Raji (cell line): Measurements from ENCODE around the gene SSNA1.

Source experiments
- POLR2A ChIP-seq: IDR thresholded peaks from 2 replicates; pipeline ENCODE4 v1.6.1; 2011; ENCODE audit warnings: low read depth, low read length, control low read depth; ENCODE audit not compliant: insufficient read depth

The SSNA1 gene

DNA sequence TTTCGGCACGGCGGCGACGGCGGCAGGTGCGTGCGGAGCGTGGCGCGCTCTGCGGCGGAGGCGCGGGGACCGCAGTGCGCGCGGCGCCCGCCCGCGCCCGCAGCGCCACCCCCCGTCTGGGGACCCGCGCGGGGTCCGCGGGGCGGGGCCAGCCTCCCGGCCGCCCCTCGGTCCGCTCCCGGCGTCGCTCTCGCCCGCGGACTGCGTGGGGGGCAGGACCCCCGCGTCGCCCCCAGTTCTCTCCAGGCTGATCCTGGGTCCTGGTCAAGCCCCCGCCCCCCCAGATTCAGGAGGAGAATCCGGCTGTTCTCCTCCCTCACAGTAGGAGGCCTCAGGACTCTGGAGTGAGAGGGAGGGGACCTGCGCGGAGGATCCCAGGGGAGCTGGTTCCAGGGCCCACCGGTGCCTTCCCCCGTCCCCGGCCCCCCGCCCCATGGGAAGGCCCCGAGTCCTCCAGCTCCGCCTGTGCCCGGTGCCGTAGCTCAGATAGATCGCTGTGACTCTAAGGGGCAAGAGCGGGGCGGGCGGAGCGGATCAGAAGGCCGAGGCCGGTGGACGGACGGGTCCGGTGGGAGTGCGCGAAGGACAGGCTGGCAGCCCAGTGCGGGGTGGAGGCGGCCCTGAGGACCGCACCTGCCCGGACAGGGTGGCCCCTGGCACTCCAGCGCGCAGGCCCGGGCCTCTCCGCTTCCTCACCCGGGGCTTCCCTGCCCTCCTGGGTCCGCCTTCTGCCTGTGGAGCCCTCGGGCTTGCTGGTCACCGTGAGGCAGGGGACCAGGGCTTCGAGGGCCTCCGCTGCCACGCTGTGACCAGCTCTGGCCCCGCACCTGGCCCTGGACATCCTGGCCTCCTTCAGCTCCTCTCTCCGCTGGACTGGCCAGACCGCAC lies 34.0 kb downstream of the SSNA1 start, which contains the start of gene RNF208:
RNF208 (minus strand) TSS at position 51 of the 888 bp plus-strand sequence. CDS start 1,028 bp downstream, outside the sequence.
- TF ChIP-seq POLR2A = no peak

DNA sequence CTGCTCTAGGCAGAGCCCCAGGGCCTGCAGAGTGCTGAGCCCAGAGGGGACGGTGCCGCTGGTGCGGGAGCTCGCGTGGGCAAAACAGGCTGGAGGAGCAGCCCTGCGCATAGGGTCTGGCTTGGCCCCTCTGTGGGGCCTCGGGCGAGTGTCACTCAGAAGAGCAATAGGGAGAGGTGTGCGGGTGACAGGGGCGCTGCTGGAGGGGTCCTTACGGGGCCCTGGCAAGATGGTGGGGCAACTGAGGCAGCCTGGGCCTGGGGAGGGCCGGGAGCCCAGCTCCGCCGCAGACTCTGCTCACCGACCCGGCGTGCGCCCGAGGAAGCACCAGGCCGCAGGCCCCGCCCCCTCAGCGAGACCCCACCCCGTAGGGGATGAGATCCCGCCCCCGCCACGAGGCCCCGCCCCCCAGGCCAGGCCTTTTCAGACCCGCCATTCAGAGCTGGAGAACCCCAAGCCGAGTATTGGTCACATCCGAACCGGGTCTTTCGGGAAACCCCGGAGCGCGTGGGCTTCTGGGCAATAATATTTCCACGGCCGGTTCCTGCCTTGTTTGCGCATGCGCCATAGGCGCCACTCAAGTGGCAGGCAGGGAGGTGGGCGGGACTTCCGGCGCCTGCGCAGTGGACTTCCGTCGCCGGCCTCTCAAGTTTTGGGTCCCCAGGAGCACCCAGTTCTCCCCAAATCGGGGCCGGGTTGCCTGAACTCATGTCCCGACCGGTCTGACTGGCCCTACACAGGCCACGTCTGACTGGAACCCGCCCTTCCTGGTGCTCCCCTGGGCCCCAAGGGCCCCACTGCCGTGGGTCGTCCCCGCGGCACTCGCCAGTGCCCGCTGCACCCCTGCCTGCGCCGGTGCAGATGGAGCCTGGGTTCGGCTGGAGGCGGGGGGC lies 34.8 kb downstream of the SSNA1 start:
- TF ChIP-seq POLR2A = peak; percentile 81

DNA sequence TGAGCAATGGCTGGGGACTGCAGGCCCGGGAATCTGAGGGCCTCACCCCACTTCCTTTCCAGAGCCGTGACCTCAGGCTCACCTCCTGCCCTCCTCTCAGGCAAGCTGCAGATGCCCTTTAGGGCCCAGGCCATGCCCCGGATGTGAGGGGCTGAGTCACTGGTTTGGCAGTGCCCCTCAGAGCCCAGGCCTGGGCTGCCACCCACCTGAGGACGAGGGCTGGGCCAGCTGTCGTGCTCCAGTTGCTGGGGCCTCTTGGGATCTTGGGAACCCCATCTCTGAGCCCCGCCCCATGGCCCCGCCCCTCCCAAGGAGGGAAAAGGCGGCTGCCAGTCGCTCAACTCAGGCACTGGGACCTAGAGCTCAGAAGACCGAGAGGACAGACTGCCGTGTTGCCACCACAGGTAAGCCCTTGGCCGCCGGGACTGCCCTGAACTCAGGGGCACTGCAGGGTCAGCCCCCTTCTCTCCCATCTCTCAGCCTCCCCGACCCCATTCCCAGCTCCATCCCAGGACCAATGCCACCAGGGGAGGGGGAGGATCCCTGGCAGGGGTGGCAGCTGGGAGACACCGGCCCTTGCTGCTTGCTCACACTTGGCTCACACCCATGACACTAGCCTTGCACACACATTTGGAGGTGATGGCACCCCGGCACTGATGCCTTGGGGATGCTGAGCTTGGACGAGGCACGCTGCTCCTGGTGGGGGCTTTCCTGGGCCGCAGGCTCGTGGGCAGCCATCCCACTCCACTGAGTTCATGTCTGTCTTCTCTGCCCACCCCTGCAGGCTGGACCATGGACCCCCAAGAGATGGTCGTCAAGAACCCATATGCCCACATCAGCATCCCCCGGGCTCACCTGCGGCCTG lies 36.6 kb downstream of the SSNA1 start, which contains the start of gene CYSRT1:
CYSRT1 (plus strand) TSS at position 345 of the 865 bp plus-strand sequence; CDS start at position 793, 448 bp downstream.
- no peak for TF ChIP-seq POLR2A

DNA sequence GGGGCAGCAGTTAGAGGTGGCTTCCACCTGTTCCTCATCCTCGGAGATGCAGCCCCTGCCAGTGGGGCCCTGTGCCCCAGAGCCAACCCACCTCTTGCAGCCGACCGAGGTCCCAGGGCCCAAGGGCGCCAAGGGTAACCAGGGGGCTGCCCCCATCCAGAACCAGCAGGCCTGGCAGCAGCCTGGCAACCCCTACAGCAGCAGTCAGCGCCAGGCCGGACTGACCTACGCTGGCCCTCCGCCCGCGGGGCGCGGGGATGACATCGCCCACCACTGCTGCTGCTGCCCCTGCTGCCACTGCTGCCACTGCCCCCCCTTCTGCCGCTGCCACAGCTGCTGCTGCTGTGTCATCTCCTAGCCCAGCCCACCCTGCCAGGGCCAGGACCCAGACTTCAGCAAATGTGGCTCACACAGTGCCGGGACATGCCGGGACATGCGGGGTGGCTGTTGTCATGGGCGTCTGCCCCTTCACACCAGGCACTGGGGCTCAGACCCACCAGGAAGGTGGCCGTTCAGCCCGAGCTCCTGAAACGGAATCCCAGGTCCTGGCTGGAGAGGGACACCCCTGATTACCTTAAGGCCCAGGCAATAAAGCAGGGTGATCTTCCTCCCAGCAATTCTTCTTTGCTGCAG lies 37.3 kb downstream of the SSNA1 start:
- no peak for TF ChIP-seq POLR2A

DNA sequence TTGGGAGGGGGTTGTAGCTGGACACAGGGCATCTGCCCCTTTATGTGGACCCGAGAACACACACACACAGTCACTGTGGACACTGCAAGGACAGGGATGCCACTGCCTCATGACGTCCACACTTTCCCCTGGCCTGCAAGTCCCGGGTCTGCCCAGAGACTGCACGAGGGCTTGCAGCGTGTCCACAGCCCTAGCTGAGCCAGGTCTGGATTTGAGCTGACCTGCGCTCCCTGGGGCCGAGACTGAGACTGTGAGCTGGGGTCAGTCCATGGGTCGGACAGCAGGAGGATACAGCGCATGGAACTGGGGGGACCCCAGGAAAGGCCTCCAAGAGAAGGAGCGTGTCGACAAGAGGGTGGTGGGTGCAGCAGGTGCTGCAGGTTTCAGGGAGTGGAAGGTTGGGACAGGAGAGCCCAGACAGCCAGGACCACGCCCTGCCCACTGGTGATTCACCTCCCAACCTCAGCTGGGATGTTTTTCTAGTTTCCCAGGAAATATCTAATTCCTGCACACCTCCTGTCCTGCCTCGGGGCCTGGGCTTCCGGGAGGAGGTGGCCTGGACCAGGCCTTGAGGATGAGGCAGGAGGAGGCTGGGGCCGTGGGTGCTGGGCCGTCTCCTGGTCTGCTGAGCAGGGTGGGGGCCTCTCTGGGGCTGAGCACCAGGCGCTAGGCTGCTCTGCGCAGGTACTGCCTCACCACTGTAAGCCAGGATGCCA lies 38.0 kb downstream of the SSNA1 start:
- no peak for TF ChIP-seq POLR2A

DNA sequence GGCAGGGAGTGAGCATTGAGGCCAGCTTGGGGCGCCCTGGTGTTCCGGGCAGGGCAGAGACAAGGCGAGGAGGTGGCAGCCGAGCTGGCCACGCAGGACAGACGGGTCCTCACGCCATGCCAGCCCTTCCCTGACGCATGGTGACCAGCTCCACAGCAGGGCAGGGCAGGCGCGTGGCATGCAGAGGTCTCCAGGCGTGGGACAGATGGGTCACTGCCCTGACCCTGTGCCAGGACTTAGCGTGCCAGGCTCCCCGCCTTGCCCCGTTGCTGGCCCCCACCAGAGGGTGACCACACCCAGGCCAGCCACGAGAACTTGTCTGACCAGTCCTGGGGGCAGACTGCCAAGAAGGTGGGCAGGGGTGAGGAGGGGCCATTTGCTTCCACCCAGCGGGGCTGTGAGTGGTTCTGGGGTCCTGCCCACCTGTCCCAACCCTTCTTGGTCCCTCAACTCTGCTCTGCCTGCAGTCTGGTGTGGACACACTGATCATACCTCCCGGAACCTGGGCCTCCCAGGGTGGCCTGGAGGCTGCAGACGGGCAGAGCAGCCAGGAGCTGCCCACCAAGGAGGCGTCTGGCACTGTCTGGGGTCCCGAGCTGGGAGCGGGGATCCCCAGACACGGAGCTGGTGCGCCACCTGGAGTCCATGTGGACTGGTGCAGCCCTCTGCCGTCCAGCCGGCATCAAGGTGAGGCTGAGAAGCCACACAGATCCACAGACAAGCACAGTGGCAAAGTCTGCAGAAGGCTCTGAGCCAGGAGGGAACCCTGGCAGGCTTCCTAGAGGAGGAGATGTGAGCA lies 38.8 kb downstream of the SSNA1 start, which contains the start of gene RNF224:
RNF224 (plus strand) TSS at position 449 of the 799 bp plus-strand sequence. CDS start 834 bp downstream, outside the sequence.
- TF ChIP-seq POLR2A = peak; percentile 41

DNA sequence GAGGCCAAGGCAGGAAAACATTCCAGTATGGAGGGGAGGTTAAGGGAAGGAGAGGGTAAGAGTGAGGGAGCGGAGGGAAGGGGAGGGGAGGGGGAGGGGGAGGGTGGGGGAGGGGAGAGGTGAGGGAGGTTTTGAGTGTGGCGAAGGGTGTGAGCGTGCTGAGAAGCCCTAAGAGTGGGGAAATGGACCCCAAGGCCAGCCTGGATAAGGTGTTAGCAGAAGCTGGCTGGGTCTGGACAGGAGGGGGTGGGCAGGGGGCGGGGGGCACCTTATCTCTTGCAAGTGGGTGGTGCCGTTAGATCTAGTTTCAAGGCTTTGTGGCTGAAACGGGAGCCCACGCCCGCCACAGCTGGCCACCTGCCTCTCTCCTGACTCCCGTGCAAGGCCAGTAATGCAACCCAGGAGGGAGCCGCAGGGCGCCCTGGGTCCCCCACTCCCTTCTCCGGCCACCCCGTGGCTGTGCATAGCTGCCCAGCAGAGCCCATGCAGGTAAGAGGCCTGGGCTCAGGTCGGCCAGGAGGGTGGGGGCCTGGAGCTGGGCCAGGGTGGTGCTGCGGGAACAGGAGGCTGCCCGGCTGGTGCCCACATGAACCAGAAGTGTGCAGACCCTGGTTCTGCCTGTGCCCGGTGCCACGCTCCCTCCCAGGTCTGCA lies 39.5 kb downstream of the SSNA1 start:
- TF ChIP-seq POLR2A = no peak

DNA sequence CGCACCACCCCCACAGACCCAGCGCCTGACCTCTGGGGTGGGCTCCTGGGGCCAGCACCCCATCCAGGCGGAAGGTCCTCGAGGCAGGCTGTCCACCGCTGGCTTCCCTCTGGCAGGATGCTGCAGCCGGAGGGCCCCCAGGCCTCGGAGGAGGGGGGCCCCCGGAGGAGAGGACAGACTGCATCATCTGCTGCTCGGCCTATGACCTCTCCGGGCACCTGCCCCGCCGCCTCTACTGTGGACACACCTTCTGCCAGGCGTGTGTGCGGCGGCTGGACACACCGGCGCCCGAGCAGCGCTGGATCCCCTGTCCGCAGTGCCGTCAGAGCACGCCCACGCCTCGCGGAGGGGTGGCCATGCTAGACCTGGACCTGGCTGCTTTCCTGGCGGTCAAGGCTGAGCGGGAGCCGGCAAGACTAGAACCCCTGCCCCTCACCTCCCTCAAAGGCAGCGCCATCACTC lies 40.1 kb downstream of the SSNA1 start:
- TF ChIP-seq POLR2A = no peak

DNA sequence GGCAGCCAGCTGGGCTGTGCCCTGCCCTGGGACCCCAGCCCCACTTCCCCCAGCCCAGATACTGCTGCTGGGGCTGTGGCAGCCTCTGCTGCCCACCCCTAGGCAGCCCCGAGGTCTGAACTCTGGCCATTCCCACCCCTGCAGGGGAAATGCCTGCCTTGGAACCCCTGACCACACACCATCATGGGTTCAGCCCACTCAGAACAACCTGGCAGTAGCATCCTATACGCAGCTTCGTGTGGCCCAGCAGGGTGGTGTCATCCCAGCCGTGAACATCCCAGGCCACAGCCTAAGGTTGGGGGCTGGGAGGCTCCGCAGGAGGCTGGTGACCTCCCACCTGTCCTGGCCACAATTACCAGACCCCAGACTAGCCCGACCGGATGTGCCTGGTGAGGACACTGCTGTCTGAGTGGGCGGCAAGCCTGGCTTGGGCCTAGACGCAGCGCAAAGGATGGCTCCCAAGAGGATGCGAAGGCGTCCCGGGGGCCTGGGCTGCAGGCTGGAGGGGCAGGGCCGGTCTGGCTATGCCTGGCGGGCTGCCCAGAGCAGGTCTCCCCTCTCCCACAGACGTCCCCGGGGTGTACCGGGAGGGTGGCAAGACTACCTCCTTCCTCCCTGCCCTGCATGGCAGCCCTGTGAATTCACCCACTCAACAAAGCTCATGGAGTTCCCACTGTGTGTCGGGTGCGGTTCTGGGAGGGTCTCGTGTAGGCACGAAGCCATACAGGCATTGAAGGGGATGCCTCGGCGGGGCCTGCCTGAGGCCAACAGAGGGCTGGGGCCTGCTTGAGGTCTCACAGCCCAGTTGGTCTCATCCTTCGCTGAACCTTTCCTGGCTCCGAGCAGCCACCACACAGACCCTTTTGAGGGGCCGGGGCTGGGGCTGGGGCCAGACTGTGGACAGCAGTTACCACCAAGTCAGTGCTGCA lies 40.8 kb downstream of the SSNA1 start:
- TF ChIP-seq POLR2A = no peak

DNA sequence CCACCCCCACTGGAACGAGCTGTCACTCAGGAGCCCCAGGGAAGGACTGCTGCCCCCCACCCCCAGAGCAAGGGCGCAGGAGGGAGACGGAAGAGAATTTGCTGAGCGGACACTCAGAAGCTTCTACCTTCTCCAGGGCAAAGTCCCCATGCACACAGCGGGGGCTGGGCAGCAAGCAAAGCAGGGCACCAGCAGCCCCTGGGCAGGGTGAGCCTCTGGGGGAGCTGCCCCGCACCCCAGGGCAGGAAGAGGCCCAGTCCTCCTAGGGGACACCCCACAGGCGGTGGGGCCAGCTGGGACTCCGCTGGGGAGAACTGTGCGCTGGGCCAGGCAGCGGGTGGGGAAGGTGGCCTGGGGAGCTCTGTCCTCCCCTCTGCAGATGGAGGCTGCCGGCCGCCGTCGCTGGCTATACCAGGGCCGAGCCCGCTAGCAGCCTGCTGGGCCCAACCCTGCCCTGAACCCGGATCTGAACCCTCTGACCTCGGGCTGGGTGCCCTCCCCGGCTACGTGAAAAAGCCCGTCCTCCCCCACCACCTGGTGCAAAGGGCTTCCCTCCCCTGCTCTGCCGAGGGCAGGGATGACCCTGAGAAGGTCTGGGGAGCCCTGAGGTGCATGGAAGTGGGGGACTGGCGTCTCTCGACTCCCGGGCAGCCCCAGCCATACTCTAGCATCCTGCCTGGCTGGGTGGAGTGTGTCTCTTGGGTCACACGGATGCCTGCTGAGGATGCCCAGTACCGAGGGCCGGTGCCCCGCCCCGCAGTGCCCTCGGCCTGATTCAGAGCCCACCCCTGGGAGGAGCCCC lies 41.6 kb downstream of the SSNA1 start:
- no peak for TF ChIP-seq POLR2A
